Mesendoderm (in vitro differentiated cells): Measurements from ENCODE around the gene KIFBP.

ENCODE experiments used
- DNase-seq: peaks from one replicate; pipeline ENCODE4 v3.0.0; 2013
- H2AK5ac ChIP-seq: 2 replicates; pipeline ENCODE4 v1.6.1; 2013; ENCODE audit warnings: low read length, inconsistent platforms
- H2BK120ac ChIP-seq: 2 replicates; pipeline ENCODE4 v1.6.1; 2013; ENCODE audit warnings: low read depth, mild to moderate bottlenecking, low read length, moderate library complexity, mixed read lengths
- H2BK15ac ChIP-seq: replicated peaks from 2 replicates; pipeline ENCODE4 v1.6.1; 2013; ENCODE audit warnings: low read depth, mild to moderate bottlenecking, moderate library complexity
- H2BK5ac ChIP-seq: 2 replicates; pipeline ENCODE4 v1.6.1; 2013; ENCODE audit warnings: low read length, inconsistent platforms
- H3K18ac ChIP-seq: 2 replicates; pipeline ENCODE4 v1.6.1; 2013; ENCODE audit warnings: mild to moderate bottlenecking, low read length, mixed read lengths
- H3K23ac ChIP-seq: one replicate; pipeline ENCODE4 v1.6.1; 2013; ENCODE audit warnings: low read length
- H3K27ac ChIP-seq: 2 replicates; pipeline ENCODE4 v1.5.1; 2013; ENCODE audit warnings: low read depth, mild to moderate bottlenecking, inconsistent platforms, low read length, moderate library complexity
- H3K27me3 ChIP-seq: 2 replicates; pipeline ENCODE4 v1.6.1; 2013; ENCODE audit warnings: low read length, control low read depth, mild to moderate bottlenecking, inconsistent platforms; ENCODE audit not compliant: insufficient read depth, poor library complexity
- H3K36me3 ChIP-seq: 2 replicates; pipeline ENCODE4 v1.6.1; 2013; ENCODE audit warnings: low read length, inconsistent platforms; ENCODE audit not compliant: control insufficient read depth, insufficient read depth
- H3K4ac ChIP-seq: one replicate; pipeline ENCODE4 v1.6.1; 2013; ENCODE audit warnings: low read depth, mild to moderate bottlenecking, low read length, moderate library complexity
- H3K4me1 ChIP-seq: 2 replicates; pipeline ENCODE4 v1.6.1; 2013; ENCODE audit warnings: low read depth, low read length, inconsistent platforms; ENCODE audit not compliant: control insufficient read depth
- H3K4me2 ChIP-seq: 2 replicates; pipeline ENCODE4 v1.6.1; 2013; ENCODE audit warnings: low read length
- H3K4me3 ChIP-seq: 2 replicates; pipeline ENCODE4 v1.5.1; 2013; ENCODE audit warnings: mild to moderate bottlenecking, low read length
- H3K56ac ChIP-seq: one replicate; pipeline ENCODE4 v1.6.1; 2013; ENCODE audit warnings: low read length
- H3K79me1 ChIP-seq: 2 replicates; pipeline ENCODE4 v1.6.1; 2013; ENCODE audit warnings: low read length, inconsistent platforms
- H3K79me2 ChIP-seq: 2 replicates; pipeline ENCODE4 v1.6.1; 2013; ENCODE audit warnings: mild to moderate bottlenecking, low read length; ENCODE audit not compliant: control insufficient read depth, insufficient read depth
- H3K9ac ChIP-seq: 2 replicates; pipeline ENCODE4 v1.6.1; 2013; ENCODE audit warnings: low read length, inconsistent platforms
- H4K5ac ChIP-seq: one replicate; pipeline ENCODE4 v1.6.1; 2013; ENCODE audit warnings: low read length
- H4K8ac ChIP-seq: one replicate; pipeline ENCODE4 v1.6.1; 2013; ENCODE audit warnings: low read depth, mild to moderate bottlenecking, control low read depth, low read length, moderate library complexity
- WGBS: extraction: QIAGEN DNeasy Blood & Tissue Kit; methylation state at CpG from one replicate; pipeline ENCODE4 v1.1.7; 2013; ENCODE audit warnings: low lambda C conversion rate, missing lambda C conversion rate; ENCODE audit not compliant: insufficient coverage; ENCODE audit errors: extremely low coverage; 5-methylcytosine and 5-hydroxymethylcytosine counted together

The KIFBP gene

DNA sequence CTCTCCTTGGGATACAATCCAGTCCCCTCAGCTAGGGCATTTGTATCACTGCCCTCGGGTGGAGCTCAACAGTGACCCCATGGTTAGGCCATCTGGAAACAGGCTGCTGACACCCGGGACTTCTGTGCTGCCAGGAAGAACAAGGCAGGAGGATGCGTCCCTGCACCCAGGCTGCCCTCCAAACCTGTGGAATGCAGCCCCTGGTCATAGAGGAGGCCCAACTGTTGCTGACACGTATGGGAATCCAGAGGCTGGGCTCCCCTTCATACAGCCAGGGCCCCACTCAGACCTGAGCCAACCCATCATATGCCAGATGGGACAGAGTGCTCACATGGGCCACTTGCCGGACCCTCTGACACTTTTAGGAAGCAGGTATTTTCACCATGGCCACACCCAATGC is 53.8 kb downstream of the KIFBP start:
- H3K27ac ChIP-seq, result no peak overlapping the region
- no peak overlapping the region for H3K4me3 ChIP-seq
- H3K4me1 ChIP-seq, result no peaks in the 10 kb centered on the region
- no peaks in the 10 kb centered on the region for H3K27me3 ChIP-seq
- no peak overlapping the region for H3K56ac ChIP-seq
- no peak overlapping the region for H2BK5ac ChIP-seq
- no peak overlapping the region for H2AK5ac ChIP-seq
- H3K79me2 ChIP-seq, result no peaks in the 10 kb centered on the region
- H3K79me1 ChIP-seq, result no peaks in the 10 kb centered on the region
- no CpG with 5 or more reads among the region's 5 CpGs for WGBS
- no peak overlapping the region for H4K5ac ChIP-seq
- no peak overlapping the region for H3K18ac ChIP-seq
- H2BK15ac ChIP-seq, result no peak overlapping the region
- no peak overlapping the region for H3K9ac ChIP-seq
- no peak for DNase-seq
- H2BK120ac ChIP-seq, result no peak overlapping the region
- no peaks in the 10 kb centered on the region for H3K36me3 ChIP-seq
- H3K4ac ChIP-seq, result no peak overlapping the region
- no peak overlapping the region for H3K4me2 ChIP-seq
- no peak overlapping the region for H4K8ac ChIP-seq
- no peak overlapping the region for H3K23ac ChIP-seq

DNA sequence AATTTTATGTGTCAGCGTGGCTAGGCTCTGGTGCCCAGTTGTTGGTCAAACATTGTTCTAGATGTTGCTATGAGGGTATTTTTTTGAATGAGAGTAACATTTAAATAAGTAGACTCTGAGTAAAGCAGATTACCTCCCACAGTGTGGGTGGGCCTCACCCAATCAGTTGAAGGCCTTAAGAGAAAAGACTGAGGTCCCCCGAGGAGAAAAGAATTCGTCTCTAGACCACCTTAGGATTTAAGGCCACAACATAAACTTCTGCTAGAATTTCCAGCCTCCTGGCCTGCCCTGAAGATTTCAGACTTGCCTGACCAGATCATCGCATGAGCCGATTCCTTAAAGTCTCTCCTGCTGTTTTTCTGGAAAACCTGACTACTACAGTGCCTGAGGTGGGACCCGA is 54.2 kb downstream of the KIFBP start:
- Histone ChIP-seq H3K4me1 (no peaks in the 10 kb centered on the region), H3K9ac (no peak overlapping the region), H2BK5ac (no peak overlapping the region), H2BK120ac (no peak overlapping the region), H3K18ac (no peak overlapping the region), H3K23ac (no peak overlapping the region), H2BK15ac (no peak overlapping the region), H3K27ac (no peak overlapping the region), H3K4me2 (no peak overlapping the region), H2AK5ac (no peak overlapping the region), H3K4ac (no peak overlapping the region), H3K79me2 (no peaks in the 10 kb centered on the region), H3K56ac (no peak overlapping the region), H4K8ac (no peak overlapping the region), H3K79me1 (no peaks in the 10 kb centered on the region), H3K27me3 (no peaks in the 10 kb centered on the region), H4K5ac (no peak overlapping the region), H3K4me3 (no peak overlapping the region), H3K36me3 (no peaks in the 10 kb centered on the region)
- WGBS, result no CpG with 5 or more reads among the region's 6 CpGs
- no peak for DNase-seq

DNA sequence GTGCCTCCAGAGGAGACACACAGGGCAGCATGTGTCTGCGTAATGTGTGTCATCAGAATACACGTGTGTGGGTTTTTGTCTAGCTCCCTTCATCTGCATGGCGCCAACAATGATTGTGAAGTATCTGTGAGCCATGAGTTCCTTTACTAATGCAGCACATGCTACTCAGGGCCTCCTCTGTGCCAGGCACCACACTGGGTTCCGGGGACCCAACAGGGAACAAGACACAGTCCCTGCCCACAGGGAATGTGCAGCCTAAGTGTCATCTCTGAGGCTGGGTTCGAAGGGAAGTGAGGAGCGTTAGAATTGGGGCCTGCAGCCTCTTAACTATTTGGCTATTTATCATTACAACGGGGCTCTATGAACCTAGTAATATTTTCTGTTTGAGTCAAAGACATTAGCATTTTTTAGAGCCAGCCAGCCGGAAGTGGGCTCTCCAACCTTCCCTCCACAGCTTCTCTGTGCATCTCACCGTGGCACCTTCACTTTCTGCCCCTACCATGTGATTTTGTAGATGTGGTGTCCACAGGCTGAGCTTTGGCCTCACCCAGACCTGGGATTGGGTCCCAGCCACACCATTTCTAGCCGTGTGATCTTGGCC is 55.4 kb downstream of the KIFBP start:
- Histone ChIP-seq H3K79me1 (no peaks in the 10 kb centered on the region), H2BK5ac (no peak overlapping the region), H4K5ac (no peak overlapping the region), H2BK15ac (no peak overlapping the region), H2AK5ac (no peak overlapping the region), H3K79me2 (no peaks in the 10 kb centered on the region), H3K23ac (no peak overlapping the region), H3K4me2 (no peak overlapping the region), H3K4me1 (no peaks in the 10 kb centered on the region), H4K8ac (no peak overlapping the region), H2BK120ac (no peak overlapping the region), H3K18ac (no peak overlapping the region), H3K4me3 (no peak overlapping the region), H3K4ac (no peak overlapping the region), H3K27me3 (no peaks in the 10 kb centered on the region), H3K56ac (no peak overlapping the region), H3K9ac (no peak overlapping the region), H3K27ac (no peak overlapping the region), H3K36me3 (no peaks in the 10 kb centered on the region)
- no CpG with 5 or more reads among the region's 10 CpGs for WGBS
- DNase-seq, result no peak

DNA sequence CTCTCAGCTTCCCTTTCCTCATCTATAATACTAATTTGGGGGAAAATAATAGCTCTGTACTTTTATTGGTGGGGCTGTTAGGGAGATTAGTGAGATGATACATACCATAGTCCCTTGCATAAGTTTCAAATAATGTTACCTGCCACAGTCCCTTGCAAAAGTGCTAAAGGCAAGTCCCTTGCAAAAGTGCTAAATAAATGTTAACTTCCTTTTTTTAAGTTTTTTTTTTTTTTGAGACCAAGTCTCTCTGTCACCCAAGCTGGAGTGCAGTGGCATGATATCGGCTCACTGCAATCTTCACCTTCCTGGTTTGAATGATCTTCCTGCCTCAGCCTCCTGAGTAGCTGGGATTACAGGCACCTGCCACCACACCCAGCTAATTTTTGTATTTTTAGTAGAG is 55.9 kb downstream of the KIFBP start:
- H3K4me1 ChIP-seq, result no peaks in the 10 kb centered on the region
- no peak overlapping the region for H2AK5ac ChIP-seq
- no peak overlapping the region for H3K56ac ChIP-seq
- H3K4me2 ChIP-seq, result no peak overlapping the region
- H3K36me3 ChIP-seq, result no peaks in the 10 kb centered on the region
- no peaks in the 10 kb centered on the region for H3K79me1 ChIP-seq
- H3K23ac ChIP-seq, result no peak overlapping the region
- no peaks in the 10 kb centered on the region for H3K79me2 ChIP-seq
- no peak overlapping the region for H3K4ac ChIP-seq
- no peak overlapping the region for H3K4me3 ChIP-seq
- no peak overlapping the region for H4K8ac ChIP-seq
- WGBS, result no CpG with 5 or more reads among the region's 1 CpG
- H2BK120ac ChIP-seq, result no peak overlapping the region
- no peak overlapping the region for H3K9ac ChIP-seq
- H3K27me3 ChIP-seq, result no peaks in the 10 kb centered on the region
- no peak overlapping the region for H3K18ac ChIP-seq
- no peak overlapping the region for H4K5ac ChIP-seq
- no peak overlapping the region for H2BK5ac ChIP-seq
- no peak overlapping the region for H3K27ac ChIP-seq
- H2BK15ac ChIP-seq, result no peak overlapping the region
- no peak for DNase-seq

DNA sequence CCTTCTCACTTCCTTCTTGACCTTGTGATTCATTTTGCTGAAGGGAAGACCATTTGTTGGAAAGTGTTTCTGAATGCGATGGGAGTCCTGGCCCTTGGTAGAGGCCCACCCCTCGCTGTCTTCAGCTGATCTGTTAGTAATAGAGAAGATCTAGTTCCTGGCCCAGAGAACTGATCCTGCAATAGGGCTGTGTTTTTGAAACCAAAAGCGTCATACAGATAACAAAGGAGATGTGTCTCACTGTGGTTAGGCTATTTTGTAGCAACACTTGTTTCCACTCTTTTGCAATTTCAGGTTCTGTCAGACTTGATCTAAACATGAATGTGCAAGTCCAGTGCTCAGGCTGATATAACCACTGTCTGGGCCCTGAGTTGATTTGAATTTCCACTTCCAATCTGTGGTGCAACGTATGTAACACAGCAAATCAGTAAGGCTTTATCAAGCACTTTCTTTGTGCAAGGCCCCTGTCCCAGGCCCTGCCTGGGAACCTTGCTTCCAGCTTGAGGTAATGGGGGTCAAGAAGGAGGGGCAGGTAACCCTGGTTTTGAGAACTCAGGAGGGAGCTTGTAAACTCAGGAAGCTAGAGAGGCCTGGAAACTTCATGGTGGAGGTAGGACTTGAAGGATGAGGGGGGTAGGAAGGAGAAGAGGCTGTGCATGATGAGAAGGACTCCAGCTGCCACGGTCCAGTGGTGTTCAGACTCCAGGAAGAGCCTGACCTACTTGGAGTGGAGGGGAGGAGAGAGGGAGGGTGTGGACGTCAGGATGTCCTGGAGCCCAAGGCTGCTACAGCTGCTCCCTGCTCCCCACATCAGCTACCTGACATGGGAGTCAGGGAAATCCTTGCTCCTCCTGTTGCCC is 57.1 kb downstream of the KIFBP start:
- DNase-seq, result no peak
- Histone ChIP-seq H3K9ac (no peak overlapping the region), H2BK5ac (no peak overlapping the region), H4K8ac (no peak overlapping the region), H4K5ac (no peak overlapping the region), H3K23ac (no peak overlapping the region), H3K27ac (no peak overlapping the region), H3K27me3 (no peaks in the 10 kb centered on the region), H3K4me1 (no peaks in the 10 kb centered on the region), H3K36me3 (no peaks in the 10 kb centered on the region), H3K4me3 (no peak overlapping the region), H3K18ac (no peak overlapping the region), H2BK15ac (no peak overlapping the region), H3K4ac (no peak overlapping the region), H2BK120ac (no peak overlapping the region), H3K56ac (no peak overlapping the region), H3K4me2 (no peak overlapping the region), H3K79me1 (no peaks in the 10 kb centered on the region), H3K79me2 (no peaks in the 10 kb centered on the region), H2AK5ac (no peak overlapping the region)
- no CpG with 5 or more reads among the region's 6 CpGs for WGBS
